Large intestine (tissue), 3 donors: ENCODE data around the gene DLK2. TPM values are rescaled to one million over a fixed set of nuclear protein-coding genes. Genes with fewer than 3 reads are reported as not detected.
"Not testable (repeated sequence)": the region's sequence is repeated elsewhere in the genome, so short reads cannot be mapped to it uniquely, and the experiment has no call there.

Experiments
- DNase-seq, 2 donors: peaks; one replicate each; pipeline versions ENCODE4 v3.0.0 to v3.0.0-alpha.2; 2013
- H3K27ac ChIP-seq: one replicate; pipeline ENCODE4 v1.5.1; 2013; ENCODE audit warnings: low read length
- H3K27me3 ChIP-seq: 2 replicates; pipeline ENCODE4 v1.6.1; 2013; ENCODE audit warnings: low read length; ENCODE audit not compliant: control insufficient read depth, insufficient read depth
- H3K36me3 ChIP-seq: 2 replicates; pipeline ENCODE4 v1.6.1; 2013; ENCODE audit warnings: low read length; ENCODE audit not compliant: control insufficient read depth, insufficient read depth
- H3K4me1 ChIP-seq: one replicate; pipeline ENCODE4 v1.6.1; 2013; ENCODE audit warnings: low read length; ENCODE audit not compliant: control insufficient read depth, insufficient read depth
- H3K4me3 ChIP-seq: one replicate; pipeline ENCODE4 v1.5.1; 2013; ENCODE audit warnings: low read length
- H3K9me3 ChIP-seq: one replicate; pipeline ENCODE4 v1.6.1; 2013; ENCODE audit warnings: mild to moderate bottlenecking, low read depth, low read length, moderate library complexity; ENCODE audit not compliant: control insufficient read depth
- WGBS: methylation state at CpG from one replicate; pipeline ENCODE4 v1.1.5; 2013; ENCODE audit warnings: low lambda C conversion rate; ENCODE audit not compliant: insufficient coverage; 5-methylcytosine and 5-hydroxymethylcytosine counted together
- polyA plus RNA-seq: library from polyadenylated mRNA; unstranded; fragments of 120-200 nt; gene quantifications from one replicate; pipeline ENCODE4 v1.2.1, GENCODE V29; 2013

Gene DLK2
- polyA plus RNA-seq, 1 donor = 2.3 TPM

DNA sequence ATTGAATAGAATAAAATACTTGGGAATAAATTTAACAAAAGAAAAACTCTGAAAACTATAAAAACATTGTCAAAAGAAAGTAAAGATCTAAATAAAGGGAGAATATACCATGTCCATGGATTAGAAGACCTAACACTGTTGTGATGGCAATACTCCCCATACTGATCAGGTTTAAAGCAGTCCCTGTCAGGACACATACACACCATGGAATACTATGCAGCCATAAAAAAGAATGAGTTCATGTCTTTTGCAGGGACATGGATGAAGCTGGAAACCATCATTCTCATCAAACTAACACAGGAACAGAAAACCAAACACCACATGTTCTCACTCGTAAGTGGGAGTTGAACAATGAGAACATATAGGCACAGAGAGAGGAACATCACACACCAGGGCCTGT lies 44.6 kb downstream of the DLK2 start:
- H3K27me3 ChIP-seq, H3K27ac ChIP-seq, H3K36me3 ChIP-seq, DNase-seq, H3K4me1 ChIP-seq, H3K9me3 ChIP-seq, H3K4me3 ChIP-seq: not testable (repeated sequence)
- no CpG with 5 or more reads among the region's 1 CpG for WGBS

- DNase-seq = peak; percentile 56 to 76
- peaks cover 7% of the 10 kb centered on the region for H3K9me3 ChIP-seq
- H3K36me3 ChIP-seq = no peaks in the 10 kb centered on the region
- H3K27ac ChIP-seq = peak overlapping the region; percentile 66
- no CpG with 5 or more reads among the region's 4 CpGs for WGBS
- H3K4me3 ChIP-seq = no peak overlapping the region
- H3K4me1 ChIP-seq = peaks cover 3% of the 10 kb centered on the region
- H3K27me3 ChIP-seq = no peaks in the 10 kb centered on the region
Observed at GRCh38 chr6:43408259-43408658, 47.1 kb downstream of the DLK2 start.

- DNase-seq = no peak
- no peaks in the 10 kb centered on the region for H3K27me3 ChIP-seq
- peaks cover 3% of the 10 kb centered on the region for H3K4me1 ChIP-seq
- no peak overlapping the region for H3K27ac ChIP-seq
- no peaks in the 10 kb centered on the region for H3K9me3 ChIP-seq
- no peak overlapping the region for H3K4me3 ChIP-seq
- no peaks in the 10 kb centered on the region for H3K36me3 ChIP-seq
- no CpG with 5 or more reads among the region's 1 CpG for WGBS
Observed at GRCh38 chr6:43407296-43407695, 48.1 kb downstream of the DLK2 start.

DNA sequence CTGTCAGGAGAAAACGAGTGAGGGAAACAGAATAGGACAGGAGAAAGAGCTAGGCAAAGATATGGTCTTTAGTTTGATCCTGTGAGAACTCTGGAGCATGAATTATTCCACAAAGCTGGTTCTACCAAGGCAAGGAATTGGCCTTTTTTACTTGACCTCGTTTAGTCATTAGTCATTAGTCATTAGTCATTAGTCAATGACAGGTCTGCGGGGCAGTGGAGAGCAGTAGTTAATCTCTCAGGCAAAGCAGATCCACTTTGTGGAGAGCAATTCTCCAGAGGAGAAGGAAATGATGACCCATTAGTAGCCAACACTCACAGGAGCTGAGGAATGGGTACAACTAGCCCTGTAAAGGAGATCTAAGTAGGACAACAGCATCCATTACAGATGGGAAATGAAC lies 50.0 kb downstream of the DLK2 start:
- DNase-seq = no peak
- H3K4me3 ChIP-seq = no peak overlapping the region

GRCh38 chr6:43402820-43403219 lies 52.5 kb downstream of the DLK2 start:
- Histone ChIP-seq H3K4me1 (peaks cover 17% of the 10 kb centered on the region), H3K4me3 (no peak overlapping the region), H3K27ac (no peak overlapping the region), H3K27me3 (no peaks in the 10 kb centered on the region), H3K36me3 (no peaks in the 10 kb centered on the region), H3K9me3 (no peaks in the 10 kb centered on the region)
- WGBS = no CpG with 5 or more reads among the region's 1 CpG
- no peak for DNase-seq

More for the DNA sequence above, 50.0 kb downstream of the DLK2 start:
- WGBS = 100% methylated on average over 1 of the region's 3 CpGs
- Histone ChIP-seq H3K36me3 (no peaks in the 10 kb centered on the region), H3K27me3 (no peaks in the 10 kb centered on the region), H3K4me1 (peaks cover 4% of the 10 kb centered on the region), H3K27ac (no peak overlapping the region), H3K9me3 (no peaks in the 10 kb centered on the region)

- no CpG with 5 or more reads among the region's 3 CpGs for WGBS
- Histone ChIP-seq H3K4me3 (no peak overlapping the region), H3K36me3 (no peaks in the 10 kb centered on the region), H3K9me3 (no peaks in the 10 kb centered on the region), H3K27me3 (no peaks in the 10 kb centered on the region), H3K27ac (no peak overlapping the region), H3K4me1 (peaks cover 17% of the 10 kb centered on the region)
- DNase-seq = no peak
Observed at GRCh38 chr6:43401730-43402129, 53.6 kb downstream of the DLK2 start.

Other genes with a start within 250 kb of the DLK2 start
- gene DNPH1, start 226.1 kb downstream of the DLK2 start, polyA plus RNA-seq = 152 TPM
- gene TTBK1, start 212.1 kb downstream of the DLK2 start, polyA plus RNA-seq = 3.8 TPM
- gene SLC22A7, start 157.3 kb downstream of the DLK2 start, polyA plus RNA-seq = 1.2 TPM
- 8.4 TPM for gene CRIP3, start 146.7 kb downstream of the DLK2 start, polyA plus RNA-seq
- gene ZNF318, start 85.9 kb downstream of the DLK2 start, polyA plus RNA-seq = 21.2 TPM
- 32.7 TPM for gene ABCC10, start 28.0 kb downstream of the DLK2 start, polyA plus RNA-seq
- 43.1 TPM for gene TJAP1, start 22.0 kb upstream of the DLK2 start, polyA plus RNA-seq
- 0.49 TPM for gene LRRC73, start 54.8 kb upstream of the DLK2 start, polyA plus RNA-seq
- gene YIPF3, start 61.4 kb upstream of the DLK2 start, polyA plus RNA-seq = 108 TPM
- 38.7 TPM for gene POLR1C, start 61.5 kb upstream of the DLK2 start, polyA plus RNA-seq
- gene XPO5, start 120.5 kb upstream of the DLK2 start, polyA plus RNA-seq = 31.6 TPM
- gene POLH, start 120.6 kb upstream of the DLK2 start, polyA plus RNA-seq = 9.2 TPM
- 51.2 TPM for gene GTPBP2, start 173.7 kb upstream of the DLK2 start, polyA plus RNA-seq
- gene MAD2L1BP, start 180.3 kb upstream of the DLK2 start, polyA plus RNA-seq = 29.5 TPM
- 1.1 TPM for gene RSPH9, start 189.5 kb upstream of the DLK2 start, polyA plus RNA-seq
- 46.5 TPM for gene MRPS18A, start 232.2 kb upstream of the DLK2 start, polyA plus RNA-seq